ENCODE results near the gene PADI1.

DNA sequence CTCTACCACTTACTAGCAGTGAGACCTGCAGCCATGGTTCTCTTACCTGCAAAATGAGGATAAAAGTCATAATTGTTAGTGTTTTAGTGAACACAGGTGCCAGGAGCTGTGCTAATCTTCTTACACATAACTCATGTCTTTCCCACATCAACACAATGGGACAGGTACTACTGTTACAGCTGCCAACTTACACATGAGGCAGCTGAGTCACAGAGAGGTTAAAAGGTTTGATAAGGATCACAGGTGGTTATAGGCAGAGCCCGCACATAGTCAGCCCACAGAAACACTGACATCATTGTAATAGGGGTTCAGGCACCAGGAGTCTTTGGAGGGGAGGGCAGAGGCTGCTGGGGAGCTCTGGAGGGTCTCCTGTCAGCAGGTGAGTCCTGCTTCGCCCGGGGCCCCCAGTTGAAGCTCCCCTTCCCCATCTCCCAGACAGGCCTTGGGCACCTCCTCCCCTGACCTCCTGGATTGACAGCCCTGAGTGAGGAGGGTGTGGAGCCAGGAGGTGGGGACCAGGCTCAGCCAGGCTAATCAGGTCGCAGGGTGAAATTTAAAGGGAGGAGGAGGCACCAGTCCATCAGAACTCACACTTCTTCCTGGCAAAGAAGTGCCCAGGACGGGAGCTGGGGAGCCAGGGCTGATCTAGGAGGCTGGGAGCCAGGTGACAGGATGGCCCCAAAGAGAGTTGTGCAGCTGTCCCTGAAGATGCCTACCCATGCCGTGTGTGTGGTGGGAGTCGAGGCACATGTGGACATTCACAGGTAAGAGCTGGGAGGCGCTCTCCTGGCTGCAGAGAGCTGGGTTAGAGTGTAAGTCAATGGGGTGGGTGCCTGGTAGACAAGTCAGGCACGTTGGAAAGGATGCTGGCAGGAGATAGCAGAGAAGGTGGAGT is at the start of gene PADI1:
- TF ChIP-seq, protein P1, sequence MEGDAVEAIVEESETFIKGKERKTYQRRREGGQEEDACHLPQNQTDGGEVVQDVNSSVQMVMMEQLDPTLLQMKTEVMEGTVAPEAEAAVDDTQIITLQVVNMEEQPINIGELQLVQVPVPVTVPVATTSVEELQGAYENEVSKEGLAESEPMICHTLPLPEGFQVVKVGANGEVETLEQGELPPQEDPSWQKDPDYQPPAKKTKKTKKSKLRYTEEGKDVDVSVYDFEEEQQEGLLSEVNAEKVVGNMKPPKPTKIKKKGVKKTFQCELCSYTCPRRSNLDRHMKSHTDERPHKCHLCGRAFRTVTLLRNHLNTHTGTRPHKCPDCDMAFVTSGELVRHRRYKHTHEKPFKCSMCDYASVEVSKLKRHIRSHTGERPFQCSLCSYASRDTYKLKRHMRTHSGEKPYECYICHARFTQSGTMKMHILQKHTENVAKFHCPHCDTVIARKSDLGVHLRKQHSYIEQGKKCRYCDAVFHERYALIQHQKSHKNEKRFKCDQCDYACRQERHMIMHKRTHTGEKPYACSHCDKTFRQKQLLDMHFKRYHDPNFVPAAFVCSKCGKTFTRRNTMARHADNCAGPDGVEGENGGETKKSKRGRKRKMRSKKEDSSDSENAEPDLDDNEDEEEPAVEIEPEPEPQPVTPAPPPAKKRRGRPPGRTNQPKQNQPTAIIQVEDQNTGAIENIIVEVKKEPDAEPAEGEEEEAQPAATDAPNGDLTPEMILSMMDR (IDR thresholded peaks at IDR 0.05), result no peak
- no peak for TF ChIP-seq POLR2A (IDR thresholded peaks at IDR 0.05)
- no peak for TF ChIP-seq EP300 (IDR thresholded peaks at IDR 0.05)
- TF ChIP-seq POLR2AphosphoS5 (IDR thresholded peaks at IDR 0.05), result no peak
